GM21528 (cell line): ENCODE results near the gene PSAPL1.

Source experiments
- ATAC-seq: cut with Tn5 transposase; IDR thresholded peaks from one replicate; pipeline ENCODE4 v1.9.1; 2021; ENCODE audit warnings: mild to moderate bottlenecking, moderate library complexity; ENCODE audit not compliant: unreplicated experiment, low FRiP score

Gene PSAPL1, protein sequence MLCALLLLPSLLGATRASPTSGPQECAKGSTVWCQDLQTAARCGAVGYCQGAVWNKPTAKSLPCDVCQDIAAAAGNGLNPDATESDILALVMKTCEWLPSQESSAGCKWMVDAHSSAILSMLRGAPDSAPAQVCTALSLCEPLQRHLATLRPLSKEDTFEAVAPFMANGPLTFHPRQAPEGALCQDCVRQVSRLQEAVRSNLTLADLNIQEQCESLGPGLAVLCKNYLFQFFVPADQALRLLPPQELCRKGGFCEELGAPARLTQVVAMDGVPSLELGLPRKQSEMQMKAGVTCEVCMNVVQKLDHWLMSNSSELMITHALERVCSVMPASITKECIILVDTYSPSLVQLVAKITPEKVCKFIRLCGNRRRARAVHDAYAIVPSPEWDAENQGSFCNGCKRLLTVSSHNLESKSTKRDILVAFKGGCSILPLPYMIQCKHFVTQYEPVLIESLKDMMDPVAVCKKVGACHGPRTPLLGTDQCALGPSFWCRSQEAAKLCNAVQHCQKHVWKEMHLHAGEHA

DNA sequence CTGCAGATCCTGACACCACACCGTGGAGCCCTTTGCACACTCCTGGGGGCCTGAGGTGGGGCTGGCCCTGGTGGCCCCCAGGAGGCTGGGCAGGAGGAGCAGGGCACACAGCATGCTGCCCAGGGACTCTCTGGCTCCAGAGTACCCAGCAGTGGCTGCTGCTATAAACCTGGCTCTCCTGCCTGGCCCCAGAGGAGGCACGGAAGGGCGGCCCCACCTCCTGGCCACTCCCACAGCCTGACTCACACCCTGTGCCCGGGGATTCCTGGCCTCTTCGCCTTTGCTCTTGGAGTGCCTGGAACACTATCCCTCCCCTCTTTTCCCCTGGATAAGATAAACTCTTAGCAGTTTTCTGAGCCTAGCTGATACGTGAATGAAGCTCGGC is at the start of gene PSAPL1:
Gene PSAPL1, minus strand, starts transcription at position 165 of the 385 bp plus-strand sequence. Its CDS starts 51 bp downstream, at position 114.
- no peak for ATAC-seq

DNA sequence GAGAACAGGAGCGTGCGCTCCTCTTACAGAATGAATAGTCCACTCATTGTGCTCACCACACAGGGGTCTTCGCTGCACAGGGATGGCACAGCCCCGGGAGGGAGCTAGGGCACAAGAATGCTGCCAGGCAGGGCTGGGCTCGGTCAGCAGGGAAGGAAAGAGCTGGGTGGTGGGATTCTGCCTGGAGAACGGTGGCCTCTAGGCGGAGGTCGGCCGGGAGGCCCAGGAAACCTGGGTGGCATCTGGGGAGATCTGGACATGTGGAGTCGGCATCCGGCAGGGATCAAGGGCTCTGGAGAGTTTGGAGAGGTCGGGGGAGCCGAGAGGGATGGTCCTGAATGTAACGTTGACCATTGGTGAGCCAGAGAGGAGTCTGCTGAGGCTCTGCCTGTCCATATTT is 46.5 kb upstream of the PSAPL1 start:
- ATAC-seq = no peak

DNA sequence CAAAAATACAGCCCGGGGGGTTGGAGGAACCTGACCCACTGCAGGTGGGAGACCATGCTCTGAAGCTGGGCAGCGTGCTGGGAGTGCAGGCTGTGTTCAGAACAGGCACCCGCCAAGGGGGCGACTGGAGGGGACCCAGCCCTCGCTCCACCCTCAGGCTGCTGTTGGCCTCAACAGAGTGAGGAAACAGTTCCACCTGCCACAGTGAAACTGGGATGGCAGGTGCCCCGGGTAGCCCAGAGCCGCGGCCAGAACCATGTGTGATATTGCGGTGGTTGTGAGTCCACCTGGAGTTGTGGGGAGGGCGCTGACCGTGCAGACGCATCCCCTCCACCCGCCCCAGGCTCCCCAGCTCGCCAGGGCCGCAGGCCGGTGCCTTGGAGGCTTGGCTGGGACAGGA is 45.7 kb upstream of the PSAPL1 start:
- ATAC-seq = no peak

DNA sequence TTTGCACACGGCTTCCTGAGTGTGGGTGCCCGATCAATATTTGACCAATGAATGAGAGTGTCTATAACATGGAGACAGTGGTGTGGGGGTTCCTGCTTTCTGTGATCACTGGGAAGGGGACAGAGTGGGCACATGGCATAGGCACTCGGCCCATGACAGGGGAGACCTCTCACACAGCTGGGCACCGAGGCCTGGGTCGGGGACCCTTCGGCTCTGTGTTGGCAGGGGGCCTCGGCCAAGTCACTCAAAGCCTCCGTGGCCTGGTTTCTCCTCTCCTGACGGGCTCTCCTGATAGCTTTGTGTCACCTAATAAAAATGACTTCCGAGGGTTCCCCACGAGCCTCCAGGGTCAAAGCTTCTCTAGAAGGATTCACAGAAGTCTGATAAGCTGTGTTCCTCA is 43.9 kb upstream of the PSAPL1 start:
- no peak for ATAC-seq

DNA sequence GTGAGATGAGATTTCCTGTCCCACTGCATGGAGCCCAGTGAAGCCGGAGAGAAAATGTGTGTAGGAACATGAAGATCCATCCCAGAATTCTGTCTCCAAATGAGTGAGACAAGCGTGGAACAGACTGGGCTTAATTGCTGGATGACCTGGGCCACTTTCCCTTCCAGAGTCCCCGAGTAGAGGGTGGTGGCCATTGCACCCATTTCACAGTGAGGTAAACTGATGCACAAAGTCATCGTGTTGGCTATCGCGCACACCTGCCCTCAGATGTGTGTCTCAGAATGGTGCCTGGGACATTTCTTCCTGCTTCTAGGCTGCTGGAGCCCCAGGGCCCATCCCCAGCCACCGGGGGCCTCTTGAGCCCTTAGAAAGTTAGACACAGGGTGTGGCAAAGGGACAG is 43.0 kb upstream of the PSAPL1 start:
- ATAC-seq = no peak

DNA sequence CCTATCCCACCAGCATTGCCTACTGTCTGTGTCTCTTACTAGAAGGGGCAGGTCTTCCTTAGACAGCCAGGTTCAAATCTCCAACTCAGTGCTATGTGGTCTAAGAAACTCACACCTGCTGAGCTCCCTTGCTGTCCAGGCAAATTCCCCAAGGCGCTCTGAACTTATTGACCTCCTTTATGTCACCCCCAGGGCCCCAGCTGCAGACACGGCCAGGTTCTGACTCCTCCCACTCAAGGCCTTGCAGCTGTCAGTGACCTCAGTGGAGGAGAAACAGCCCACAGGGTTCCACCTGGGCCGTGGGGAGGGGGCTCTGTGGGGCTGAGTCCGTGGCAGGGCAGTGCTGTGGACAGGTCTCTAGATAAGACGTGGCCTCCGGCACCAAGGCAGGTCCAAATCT is 42.1 kb upstream of the PSAPL1 start:
- no peak for ATAC-seq

DNA sequence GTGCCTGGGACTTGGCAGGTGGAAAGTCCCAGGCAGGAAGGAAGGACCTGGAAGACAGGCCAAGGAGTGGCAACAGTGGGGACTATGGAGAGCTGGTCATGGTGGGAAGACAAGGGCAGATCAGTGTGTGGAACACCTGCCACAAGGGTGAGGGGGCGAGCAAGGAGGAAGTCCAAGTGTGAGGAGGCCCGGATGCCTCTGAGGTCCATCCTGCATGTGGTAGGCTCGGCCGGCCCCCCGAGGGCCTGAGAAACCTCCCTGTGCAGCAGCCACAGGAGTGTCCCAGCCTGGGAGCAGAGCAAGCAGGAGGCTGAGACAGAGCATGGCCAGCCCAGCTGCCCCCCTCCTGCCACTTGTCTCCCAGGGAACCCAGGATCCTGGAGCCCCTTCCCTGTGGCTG is 40.5 kb upstream of the PSAPL1 start:
- ATAC-seq = no peak

DNA sequence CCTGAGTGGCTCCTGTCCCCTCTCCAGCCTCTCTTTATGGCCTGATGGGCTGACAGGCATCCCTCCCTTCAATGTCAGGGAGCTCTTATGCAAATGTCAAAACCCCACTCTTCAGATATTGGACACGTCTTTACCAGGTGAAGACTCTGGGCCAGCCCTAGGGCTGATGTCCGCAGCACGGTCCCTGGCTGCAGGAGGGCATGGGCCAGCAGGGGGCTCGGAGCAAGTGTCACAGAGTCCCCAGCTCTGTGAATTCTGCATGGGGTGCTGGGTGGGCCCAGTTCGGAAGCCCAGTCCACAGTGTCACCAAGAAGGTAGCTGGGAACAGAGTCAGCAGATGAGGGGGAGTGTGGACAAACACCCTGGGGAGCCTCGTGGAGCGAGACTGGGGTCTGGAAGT is 39.6 kb upstream of the PSAPL1 start:
- ATAC-seq = no peak

DNA sequence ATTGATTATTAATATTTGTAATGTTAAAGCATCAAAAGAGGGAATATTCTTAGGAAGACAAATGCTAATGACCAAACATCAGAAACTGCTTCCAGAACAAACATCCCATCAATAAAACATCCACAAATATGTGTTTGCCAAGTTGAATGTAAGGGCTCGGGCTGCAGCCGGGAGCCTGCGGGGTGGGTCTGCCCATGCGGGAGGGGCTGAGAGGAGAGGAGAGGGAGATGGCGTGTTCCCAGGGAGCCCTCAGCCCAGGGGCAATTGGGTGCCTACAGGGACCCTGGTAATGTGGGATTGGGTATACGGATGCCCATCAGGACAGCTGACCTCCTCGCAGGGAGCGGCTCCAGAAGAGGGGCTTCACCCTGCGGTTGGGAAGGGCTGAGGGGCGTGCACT is 38.4 kb upstream of the PSAPL1 start:
- ATAC-seq = no peak

DNA sequence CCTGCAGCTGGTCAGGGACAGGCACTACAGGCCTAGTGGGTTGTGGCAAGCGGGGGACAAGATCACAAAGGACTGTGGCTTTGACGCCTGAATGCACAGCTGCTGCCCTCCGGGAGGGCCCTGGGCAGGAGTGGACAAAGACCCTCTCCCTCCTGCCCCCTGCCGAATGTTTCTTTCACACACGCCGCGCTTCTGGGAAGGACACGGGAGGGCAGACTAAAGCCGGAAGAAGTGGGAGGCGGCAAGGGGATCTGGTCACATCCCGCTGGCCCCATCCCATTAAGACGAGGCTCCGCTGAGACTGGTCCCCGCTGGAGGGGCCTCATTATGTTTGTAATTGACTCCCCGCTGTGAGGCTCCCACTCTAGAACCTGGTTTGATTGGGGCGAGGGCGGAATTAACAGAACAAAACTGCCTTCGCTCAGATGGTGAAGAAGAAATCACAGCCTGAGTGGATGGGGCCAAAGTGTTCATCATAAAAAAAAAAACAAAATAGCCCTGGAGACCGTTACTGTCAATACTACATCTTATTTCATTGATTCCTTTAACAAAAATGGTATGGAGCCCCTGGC is 37.8 kb upstream of the PSAPL1 start:
- no peak for ATAC-seq

DNA sequence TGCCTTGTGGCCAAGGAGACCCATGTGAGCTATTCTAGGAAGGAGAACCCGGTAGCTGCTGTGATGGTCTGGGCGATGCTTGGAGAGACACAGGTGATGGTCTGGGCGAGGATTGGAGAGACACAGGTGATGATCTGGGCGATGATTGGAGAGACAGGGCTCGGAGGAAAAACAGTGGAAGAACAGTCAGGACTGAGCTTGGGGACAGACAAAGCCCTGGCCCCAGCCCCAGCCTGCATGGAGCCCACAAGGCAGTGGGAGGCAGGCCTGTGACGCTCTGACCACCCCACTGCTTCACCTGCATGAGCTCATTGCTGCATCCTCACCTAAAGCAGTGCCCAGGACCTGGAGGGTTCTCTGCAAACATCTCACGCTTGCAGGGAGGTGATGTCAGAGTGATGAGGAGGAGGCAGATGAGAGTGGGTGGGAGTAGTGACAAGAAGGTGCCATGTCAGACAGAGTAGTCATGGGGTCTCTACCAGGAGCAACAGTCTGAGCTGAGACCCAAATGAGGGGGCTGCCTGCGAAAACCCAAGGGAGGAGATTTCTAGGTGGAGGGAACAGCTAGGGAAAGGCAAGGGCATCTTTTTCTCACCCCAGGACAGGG is 35.9 kb upstream of the PSAPL1 start:
- ATAC-seq = no peak

DNA sequence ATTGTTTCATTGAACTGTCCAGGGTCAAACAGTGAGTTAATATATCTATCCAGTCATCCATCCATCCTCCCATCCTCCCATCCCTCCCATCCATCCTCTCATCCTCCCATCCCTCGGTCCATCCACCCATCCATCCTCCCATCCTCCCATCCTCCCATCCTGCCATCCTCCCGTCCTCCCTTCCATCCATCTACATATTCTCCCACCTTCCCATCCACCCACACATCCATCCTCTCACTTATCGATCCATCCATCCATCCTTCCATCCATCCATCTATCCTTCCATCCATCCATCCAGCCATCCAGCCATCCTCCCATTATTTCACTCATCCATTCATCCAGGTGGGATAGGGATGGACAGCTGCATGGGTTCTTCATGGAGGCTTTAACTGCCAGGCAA is 35.4 kb upstream of the PSAPL1 start:
- no peak for ATAC-seq

DNA sequence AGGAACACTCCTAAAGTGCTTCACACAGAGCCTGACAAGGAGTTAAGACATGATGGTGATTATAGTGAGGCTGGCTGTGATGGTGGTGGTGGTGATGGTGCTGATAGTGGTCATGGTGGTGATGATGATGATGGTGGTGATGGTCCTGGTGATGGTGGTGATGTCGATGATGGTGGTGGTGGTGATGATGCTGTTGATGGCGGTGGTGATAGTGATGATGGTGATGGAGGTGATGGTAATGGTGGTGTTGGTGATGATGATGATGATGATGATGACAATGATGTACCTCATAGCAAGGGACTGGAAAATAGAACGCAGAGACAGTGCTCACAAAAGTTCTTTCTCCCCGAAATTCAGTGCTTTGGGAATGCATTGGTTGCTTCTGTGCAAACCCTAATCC is 34.3 kb upstream of the PSAPL1 start:
- ATAC-seq = no peak

DNA sequence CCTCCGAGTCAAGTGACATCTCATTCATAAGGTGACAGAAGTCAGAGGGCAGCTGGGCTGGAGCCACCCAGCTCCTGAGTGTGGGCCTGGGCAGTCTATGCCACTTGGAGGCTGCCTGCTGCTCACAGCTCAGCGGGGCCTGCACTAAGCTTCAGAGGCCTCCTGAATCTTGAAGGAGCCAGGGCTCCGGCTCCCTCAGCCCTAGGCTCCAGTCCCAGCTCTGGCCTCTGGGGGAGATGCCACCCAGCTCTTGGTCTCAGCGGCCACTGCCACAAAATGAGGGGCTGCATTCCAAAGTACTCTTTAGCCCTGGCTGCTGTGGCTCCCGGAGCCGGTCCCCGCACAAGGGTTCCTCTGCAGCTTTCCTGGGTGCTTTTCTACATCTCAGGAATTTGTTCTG is 32.7 kb upstream of the PSAPL1 start:
- ATAC-seq = no peak

DNA sequence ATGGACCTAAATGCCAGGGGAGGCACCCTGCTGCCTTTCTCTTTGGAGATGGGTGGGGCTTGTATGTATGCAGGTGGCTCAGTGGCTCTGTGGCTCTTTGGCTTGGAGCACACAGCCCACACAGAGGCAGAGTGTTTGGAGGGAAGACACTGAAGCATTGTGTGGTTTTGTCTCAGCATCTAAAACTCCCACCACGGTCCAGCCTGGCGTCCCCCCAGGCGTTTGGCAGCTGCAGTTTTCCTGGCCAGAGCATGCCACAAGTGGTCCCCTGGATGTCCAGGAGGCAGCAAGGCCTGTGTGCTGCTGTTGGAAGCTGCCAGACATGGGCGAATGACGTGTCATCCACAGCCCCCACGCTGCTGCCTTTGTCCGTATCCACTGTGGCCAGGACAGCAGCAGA is 32.2 kb upstream of the PSAPL1 start:
- no peak for ATAC-seq

DNA sequence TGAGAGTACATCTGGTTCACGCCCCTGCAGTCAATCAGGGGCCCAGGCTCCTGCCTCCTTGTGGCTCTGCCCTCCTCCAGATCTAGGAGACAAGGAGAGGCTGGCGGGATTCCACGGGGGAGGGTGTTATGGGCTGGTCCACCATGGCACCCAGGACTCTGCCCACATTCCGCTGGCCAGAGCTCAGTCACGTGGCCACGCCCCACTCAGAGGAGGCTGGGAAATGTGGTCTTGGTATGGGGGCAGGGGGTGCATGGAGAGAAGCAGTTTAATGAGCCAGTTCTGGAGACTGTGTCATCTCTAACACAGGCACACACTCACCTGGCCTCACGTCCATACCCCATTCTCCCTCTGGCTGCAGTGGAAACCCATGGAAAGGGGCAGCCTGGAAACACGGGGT is 31.5 kb upstream of the PSAPL1 start:
- no peak for ATAC-seq

DNA sequence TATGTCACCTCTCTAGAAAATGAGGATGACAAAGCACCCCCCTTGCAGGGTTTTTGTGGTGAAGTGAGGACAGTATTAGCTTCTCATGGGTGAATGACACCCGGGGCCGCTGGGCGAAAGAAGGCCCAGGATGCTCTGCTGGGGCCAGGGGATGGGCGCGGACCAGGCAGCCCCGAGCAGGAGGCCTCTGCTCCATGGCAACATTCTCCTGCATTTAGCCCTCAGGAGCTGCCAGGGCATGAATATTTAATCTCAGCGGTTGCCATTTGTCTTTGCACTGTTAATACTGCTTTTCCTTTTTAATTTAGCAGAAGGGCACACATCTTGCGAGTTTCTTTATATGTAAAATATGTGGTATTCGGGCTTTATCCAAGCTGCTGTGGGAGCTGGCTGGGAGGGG is 30.3 kb upstream of the PSAPL1 start:
- no peak for ATAC-seq

DNA sequence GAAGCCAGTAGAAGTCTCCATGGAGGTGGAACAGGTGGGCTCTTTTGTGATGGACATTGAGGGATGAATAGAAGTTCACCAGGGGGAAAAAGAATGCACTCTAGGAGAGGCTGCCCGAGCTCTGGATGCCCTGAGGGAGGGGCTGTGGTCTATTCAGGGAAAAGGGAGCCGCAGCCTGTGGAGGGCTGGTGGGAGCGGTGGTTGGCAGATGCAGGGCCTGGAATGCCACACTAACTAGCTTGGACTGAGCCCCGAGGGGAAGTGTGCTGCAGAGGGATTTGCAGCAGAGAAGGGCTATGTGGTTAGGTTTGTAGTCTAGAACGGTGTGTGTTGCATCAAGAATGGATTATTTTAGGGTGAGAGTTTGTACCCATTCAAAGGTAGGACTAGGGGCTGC is 29.5 kb upstream of the PSAPL1 start:
- ATAC-seq = no peak

DNA sequence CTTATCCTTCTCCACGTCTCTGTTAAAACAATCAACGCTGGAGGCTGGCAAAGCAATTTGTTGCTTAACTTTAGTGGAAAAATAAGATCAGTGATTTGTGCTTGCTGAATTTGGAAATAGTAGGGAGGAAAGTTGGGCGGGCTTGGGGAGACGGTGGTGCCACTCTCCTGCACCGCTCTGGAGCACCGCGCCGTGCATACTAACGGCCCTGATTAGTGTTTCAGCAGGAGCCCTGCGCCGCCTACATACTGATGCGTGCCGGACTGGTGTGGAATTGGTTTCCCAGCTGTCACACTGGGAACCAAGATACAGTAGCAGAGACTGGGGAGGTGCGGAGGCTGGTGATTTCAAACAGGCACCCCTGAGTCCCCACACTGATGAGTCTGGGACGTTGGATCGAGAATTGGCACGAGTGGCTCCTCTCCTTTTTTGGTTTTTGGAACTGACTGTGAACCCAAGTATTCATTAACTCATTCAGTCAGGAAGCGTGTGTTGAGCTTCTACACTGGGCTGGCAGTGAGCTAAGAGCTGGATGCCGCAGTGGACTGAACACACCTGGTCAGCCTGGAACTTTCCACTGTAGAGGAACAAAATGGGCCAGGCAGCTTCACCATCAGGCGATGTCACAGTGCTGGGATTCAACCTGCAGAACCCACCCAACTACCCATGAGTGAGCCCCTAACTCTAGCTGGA is 29.0 kb upstream of the PSAPL1 start:
- no peak for ATAC-seq

DNA sequence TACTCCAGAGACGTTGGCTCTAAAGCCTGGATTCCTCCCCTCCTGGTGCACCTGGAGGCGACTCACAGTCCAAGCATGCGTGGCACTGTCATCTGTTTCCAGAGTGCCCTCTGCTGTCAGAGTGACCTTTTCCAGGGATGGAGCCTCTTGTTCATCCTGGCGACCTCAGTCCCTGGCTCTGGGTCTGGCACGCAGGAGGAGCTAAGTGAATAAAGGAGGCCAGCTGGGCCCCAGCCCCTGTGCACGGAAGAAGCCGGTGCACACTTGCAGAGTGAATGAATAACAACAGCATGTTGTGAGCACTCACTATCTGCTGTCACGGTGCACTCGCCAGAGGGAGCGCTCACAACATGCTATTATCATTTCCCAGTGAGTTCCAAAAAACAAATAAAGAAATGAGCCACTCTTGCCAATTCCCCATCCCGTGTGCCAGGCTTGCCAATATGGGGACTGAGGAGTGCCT is 27.8 kb upstream of the PSAPL1 start:
- no peak for ATAC-seq

DNA sequence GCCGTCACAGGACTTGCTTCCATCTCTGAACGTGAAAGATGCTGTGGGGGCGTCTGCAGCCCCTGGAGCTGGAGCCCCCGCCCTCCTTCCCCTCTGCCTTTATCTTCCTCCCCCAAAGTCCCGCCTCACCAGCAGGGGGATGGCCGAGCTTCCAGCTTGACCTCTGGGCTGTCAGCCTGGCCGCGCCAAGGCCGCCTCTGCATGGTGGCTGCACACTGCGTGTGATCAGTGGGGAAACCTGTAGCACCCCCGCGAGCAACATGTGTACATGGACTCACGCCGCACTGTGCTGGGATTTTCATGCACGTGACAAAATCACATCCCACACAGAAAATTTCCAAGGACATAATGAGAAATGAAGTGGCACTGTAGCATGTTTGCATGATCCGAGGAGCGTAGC is 26.5 kb upstream of the PSAPL1 start:
- no peak for ATAC-seq
